Choroid plexus epithelial cell (primary cell): ENCODE results near the gene ARMH4.

Experiments
- DNase-seq: peaks from one replicate; pipeline ENCODE4 v3.0.0-alpha.2; 2010; ENCODE audit warnings: low read depth
- H3K4me3 ChIP-seq: 2 replicates; pipeline ENCODE4 v1.5.1; 2011; ENCODE audit warnings: low read depth, mild to moderate bottlenecking, control low read depth, low read length, moderate library complexity
- CTCF ChIP-seq: conservative IDR thresholded peaks from 2 replicates; pipeline ENCODE4 v1.5.1; 2011; ENCODE audit warnings: low read depth, mild to moderate bottlenecking, control low read depth, inconsistent platforms, low read length, moderate library complexity

Gene ARMH4

GRCh38 chr14:58118097-58118815, 33.8 kb downstream of the ARMH4 start:
- no peak overlapping the region for H3K4me3 ChIP-seq
- DNase-seq = no peak
- no peak for TF ChIP-seq CTCF

GRCh38 chr14:58109744-58110143, 42.3 kb downstream of the ARMH4 start:
- no peak overlapping the region for H3K4me3 ChIP-seq
- DNase-seq = no peak
- TF ChIP-seq CTCF = no peak

- DNase-seq = no peak
- no peak overlapping the region for H3K4me3 ChIP-seq
- TF ChIP-seq CTCF = no peak
Measured at GRCh38 chr14:58108717-58109116, 43.3 kb downstream of the ARMH4 start.

- DNase-seq = peak; percentile 89
- no peak overlapping the region for H3K4me3 ChIP-seq
- TF ChIP-seq CTCF = peak; percentile 85
Measured at GRCh38 chr14:58107947-58108552, 44.0 kb downstream of the ARMH4 start.

- no peak for TF ChIP-seq CTCF
- no peak for DNase-seq
- H3K4me3 ChIP-seq = no peak overlapping the region
Measured at GRCh38 chr14:58107041-58107440, 45.0 kb downstream of the ARMH4 start.

- no peak overlapping the region for H3K4me3 ChIP-seq
- DNase-seq = no peak
- no peak for TF ChIP-seq CTCF
Measured at GRCh38 chr14:58106446-58106845, 45.6 kb downstream of the ARMH4 start.

- TF ChIP-seq CTCF = no peak
- H3K4me3 ChIP-seq = no peak overlapping the region
- DNase-seq = peak; percentile 82
Measured at GRCh38 chr14:58104808-58105207, 47.2 kb downstream of the ARMH4 start.
